Measurements from ENCODE around the gene CELA1.
"Not testable (repeated sequence)": the region's sequence is repeated elsewhere in the genome, so short reads cannot be mapped to it uniquely, and the experiment has no call there.

CELA1 gene

GRCh38 chr12:51307655-51308593 lies 38.6 kb downstream of the CELA1 start:
- DNase-seq: peak; percentile 69

GRCh38 chr12:51306507-51306906 lies 40.0 kb downstream of the CELA1 start:
- DNase-seq: no peak

GRCh38 chr12:51300768-51301167 lies 45.7 kb downstream of the CELA1 start:
- not testable (repeated sequence) for DNase-seq

DNA sequence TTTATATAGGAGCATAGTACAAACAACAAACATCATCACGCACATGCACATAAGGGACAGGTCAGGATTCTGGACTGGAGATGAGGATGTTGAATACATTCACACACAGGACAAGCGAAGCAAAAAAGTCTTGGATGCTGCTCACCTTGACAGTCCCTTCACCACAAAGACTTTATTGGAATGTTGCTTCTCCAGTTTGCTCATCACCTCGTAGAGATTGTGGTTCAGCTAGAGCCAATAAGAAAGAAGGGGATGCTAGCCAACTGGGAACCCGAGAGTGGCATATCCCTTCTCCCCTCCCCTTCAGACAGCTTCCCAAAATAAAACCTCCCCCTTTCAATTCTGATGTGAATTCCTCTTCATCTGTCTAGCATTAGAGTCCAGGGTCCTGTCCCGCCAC lies 50.8 kb downstream of the CELA1 start:
- no peak for DNase-seq

DNA sequence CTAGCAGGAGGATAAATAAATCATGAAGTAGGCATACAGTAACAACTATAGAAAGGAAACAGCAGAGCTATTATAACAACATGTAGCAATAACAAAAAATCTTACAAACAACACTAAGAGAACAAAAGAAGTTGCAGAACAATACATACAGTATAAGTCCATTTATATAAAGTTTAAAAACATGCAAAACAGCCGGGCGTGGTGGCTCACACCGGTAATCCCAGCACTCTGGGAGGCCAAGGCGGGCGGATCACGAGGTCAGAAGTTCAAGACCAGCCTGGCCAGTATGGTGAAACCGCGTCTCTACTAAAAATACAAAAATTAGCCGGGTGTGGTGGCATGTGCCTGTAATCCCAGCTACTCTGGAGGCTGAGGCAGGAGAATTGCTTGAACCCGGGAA lies 52.4 kb downstream of the CELA1 start:
- not testable (repeated sequence) for DNase-seq

GRCh38 chr12:51293696-51294095 lies 52.8 kb downstream of the CELA1 start:
- DNase-seq: no peak

GRCh38 chr12:51291603-51292513 lies 54.6 kb downstream of the CELA1 start:
- not testable (repeated sequence) for DNase-seq

DNA sequence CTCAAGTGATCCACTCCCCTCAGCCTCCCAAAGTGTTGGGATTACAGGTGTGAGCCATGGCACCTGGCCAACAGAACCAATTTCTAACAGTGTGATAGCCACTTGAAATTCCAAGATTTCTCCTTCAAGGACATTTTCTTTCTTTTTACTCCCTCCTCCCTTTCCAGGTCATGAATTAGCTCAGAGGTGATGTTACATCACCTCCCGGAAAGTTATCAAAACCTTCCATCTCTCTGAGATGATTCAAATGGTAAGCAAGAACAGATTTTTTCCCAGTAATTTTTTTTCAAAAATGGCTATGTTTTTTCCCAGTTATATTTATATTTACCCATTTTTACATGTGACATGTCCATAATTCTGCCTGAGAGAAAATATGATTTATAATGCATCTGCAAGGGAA lies 60.6 kb downstream of the CELA1 start:
- no peak for DNase-seq

- peak; percentile 70 for DNase-seq
Measured at GRCh38 chr12:51281202-51281924, 65.1 kb downstream of the CELA1 start.
